ENCODE results near the gene DAW1. TPM values are rescaled to one million over a fixed set of nuclear protein-coding genes. Genes with fewer than 3 reads are reported as not detected.

DAW1 gene
- total and polyA plus RNA-seq, 2 of the 4 experiments (the other 2 are of a cell fraction) = 0.86 to 1.4 TPM

GRCh38 chr2:227884511-227884947 lies 13.1 kb downstream of the DAW1 start:
- no peaks in the 10 kb centered on the region for H3K36me3 ChIP-seq (ENCODE audit: control insufficient read depth, insufficient read depth, low read length)
- H2AFZ ChIP-seq (replicated peaks; ENCODE audit: low read length, poor library complexity) = peak overlapping the region; percentile 90
- H3K18ac ChIP-seq (ENCODE audit: low read depth, low read length) = peak overlapping the region; percentile 16; the same call in 1 of the 2 replicates
- H2BK15ac ChIP-seq (ENCODE audit: low read depth, low read length) = no peak overlapping the region
- 0% methylated on average over 3 of the region's 6 CpGs; no CpG with 5 or more reads in 1 of the 2 experiments for WGBS, 2 experiments (ENCODE audit: extremely low coverage in 2 of 2, insufficient read length in 1 of 2)
- DNase-seq = peak; percentile 72
- H2BK20ac ChIP-seq (ENCODE audit: low read depth, low read length) = no peak overlapping the region
- H3K56ac ChIP-seq (ENCODE audit: extremely low read depth, insufficient read depth, low read length) = no peak overlapping the region
- H2AK5ac ChIP-seq (ENCODE audit: low read depth, low read length) = no peak overlapping the region
- dilution Hi-C loops (cut with HindIII; ENCODE audit: low sequenced_read_pairs, unreplicated experiment) = no loop called here
- H3K14ac ChIP-seq (replicated peaks; ENCODE audit: low read depth, low read length) = 0 out of 2 replicates have a peak overlapping the region, but pooled peaks have one; percentile 14
- TF ChIP-seq MXI1 (IDR thresholded peaks at IDR 0.05; ENCODE audit: borderline replicate concordance, low read depth, low read length) = no peak
- no peak for TF ChIP-seq MAZ (IDR thresholded peaks at IDR 0.05; ENCODE audit: borderline replicate concordance, low read depth, low read length)
- no peak for TF ChIP-seq POLR2A (IDR thresholded peaks at IDR 0.05; ENCODE audit: low read depth, low read length)
- TF ChIP-seq CEBPB (IDR thresholded peaks at IDR 0.05; ENCODE audit: low read depth, low read length) = no peak
- TF ChIP-seq CHD1 (IDR thresholded peaks at IDR 0.05; ENCODE audit: low read depth, low read length) = no peak
- peak; percentile 76 for TF ChIP-seq CTCF (conservative IDR thresholded peaks at IDR 0.05; ENCODE audit: low read depth, low read length)
- no peak for TF ChIP-seq MAFK (IDR thresholded peaks at IDR 0.05; ENCODE audit: low read depth, low read length)
- no peak for TF ChIP-seq ELK1 (IDR thresholded peaks at IDR 0.05; ENCODE audit: borderline replicate concordance, low read depth, low read length)
- peak; percentile 65 for TF ChIP-seq RAD21 (IDR thresholded peaks at IDR 0.05; ENCODE audit: low read length)
- peak; percentile 82 for TF ChIP-seq SMC3 (IDR thresholded peaks at IDR 0.05; ENCODE audit: low read depth, low read length)
- no peak for TF ChIP-seq USF2 (IDR thresholded peaks at IDR 0.05; ENCODE audit: low read depth, low read length)
- TF ChIP-seq FOS (IDR thresholded peaks at IDR 0.05; ENCODE audit: low read depth, low read length) = no peak
- no peak for TF ChIP-seq NFE2L2 (IDR thresholded peaks at IDR 0.05; ENCODE audit: low read depth, low read length)
- POLR2A ChIA-PET (ENCODE audit: unreplicated experiment) = no interaction called here
- H3K4me3 ChIP-seq (ENCODE audit: insufficient read depth, low read depth, low read length) = no peak overlapping the region
- peak overlapping the region; percentile 29; the same call in 1 of the 2 replicates for H3K9ac ChIP-seq (ENCODE audit: low read depth, low read length)
- H3K4me1 ChIP-seq (ENCODE audit: control insufficient read depth, insufficient read depth, low read length) = 0 out of 2 replicates have a peak, but pooled peaks cover 1% of the 10 kb centered on the region
- no peaks in the 10 kb centered on the region for H3K27me3 ChIP-seq (ENCODE audit: control insufficient read depth, insufficient read depth, low read length)
- peak overlapping the region; percentile 40; the same call in 1 of the 2 replicates for H4K5ac ChIP-seq (ENCODE audit: low read depth, low read length)
- H4K8ac ChIP-seq (ENCODE audit: low read depth in 2 of 2, low read length in 2 of 2) = peak overlapping the region in 1 of 2 experiments; percentile 65; a peak in 2 of 4 replicates
- intact Hi-C loops (cut with micrococcal nuclease) = loop anchor here (1.0 to 10.0 kb wide), 6 partner anchors 66 to 754 kb away; partner anchors contain the start of gene AGFG1
- in situ Hi-C loops (cut with MboI; ENCODE audit: low sequenced_read_pairs) = loop anchor here (10.0 to 25.0 kb wide), 2 partner anchors 220 to 778 kb away; partner anchors contain the start of gene SCYGR5
- H3K4me2 ChIP-seq (ENCODE audit: low read depth, low read length) = no peak overlapping the region
- H2BK120ac ChIP-seq (ENCODE audit: low read depth, low read length) = peak overlapping the region; percentile 72
- H4K91ac ChIP-seq (ENCODE audit: insufficient read depth, low read depth, low read length) = peak overlapping the region; percentile 66; the same call in 1 of the 2 replicates
- no peak overlapping the region for H3K27ac ChIP-seq (ENCODE audit: insufficient read depth, low read length)
- peak overlapping the region; percentile 33 for H2AK9ac ChIP-seq (replicated peaks; ENCODE audit: low read depth, low read length, poor library complexity)
- H4K20me1 ChIP-seq (ENCODE audit: insufficient read depth, low read length) = no peaks in the 10 kb centered on the region
- no peak overlapping the region for H3K23ac ChIP-seq (ENCODE audit: low read depth, low read length)
- CTCF ChIA-PET = no interaction called here
- no peaks in the 10 kb centered on the region for H3K79me1 ChIP-seq (ENCODE audit: low read depth in 1 of 2, low read length in 2 of 2)
- no peaks in the 10 kb centered on the region; the same call in 1 of the 2 replicates for H3K9me1 ChIP-seq (ENCODE audit: insufficient read depth, low read length)
- H3K4ac ChIP-seq (ENCODE audit: low read depth, low read length) = no peak overlapping the region; the same call in 1 of the 2 replicates
- peak overlapping the region; percentile 56 for H2BK5ac ChIP-seq (ENCODE audit: low read depth, low read length, poor library complexity, severe bottlenecking)
- no peaks in the 10 kb centered on the region for H3K9me3 ChIP-seq (ENCODE audit: control insufficient read depth, insufficient read depth, low read length)
- BruUV-seq (replicated peaks) = no TSS peak
- peak; percentile 99 for ATAC-seq (ENCODE audit: low read depth)

Measured in IMR-90 (cell line).